ENCODE results near the gene SERINC5.
"Not testable (repeated sequence)": the region's sequence is repeated elsewhere in the genome, so short reads cannot be mapped to it uniquely, and the experiment has no call there.

SERINC5 gene

GRCh38 chr5:80255811-80256712, at the start of gene SERINC5:
SERINC5 (minus strand) TSS chr5:80256048; CDS start chr5:80255922, 126 bp downstream.
- H3K4me3 ChIP-seq (ENCODE audit: low read length) = peak within 1 kb of the TSS; percentile 74
- no peak for TF ChIP-seq CTCF (conservative IDR thresholded peaks at IDR 0.05; ENCODE audit: low read depth, low read length)
- DNase-seq (ENCODE audit: low read depth) = no peak

DNA sequence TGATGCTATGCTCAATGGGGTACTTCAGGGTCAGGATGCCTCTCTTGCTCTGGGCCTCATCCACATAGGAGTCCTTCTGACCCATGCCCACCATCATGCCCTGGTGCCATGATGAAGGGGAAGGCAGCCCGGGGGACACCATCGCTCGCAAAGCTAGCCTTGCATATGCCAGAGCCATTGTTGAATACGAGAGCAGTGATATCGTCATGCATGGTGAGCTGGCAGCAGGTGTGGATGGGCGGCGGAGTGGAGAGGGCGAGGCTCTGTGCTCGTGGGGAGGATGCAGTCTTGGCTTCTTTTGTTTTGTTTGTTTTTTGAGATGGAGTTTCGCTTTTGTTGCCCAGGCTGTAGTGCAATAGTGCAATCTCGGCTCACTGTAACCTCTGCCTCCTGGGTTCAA, 46.8 kb upstream of the SERINC5 start:
- H3K4me3 ChIP-seq (ENCODE audit: low read length) = no peak overlapping the region
- no peak for DNase-seq (ENCODE audit: low read depth)
- no peak for TF ChIP-seq CTCF (conservative IDR thresholded peaks at IDR 0.05; ENCODE audit: low read depth, low read length)

DNA sequence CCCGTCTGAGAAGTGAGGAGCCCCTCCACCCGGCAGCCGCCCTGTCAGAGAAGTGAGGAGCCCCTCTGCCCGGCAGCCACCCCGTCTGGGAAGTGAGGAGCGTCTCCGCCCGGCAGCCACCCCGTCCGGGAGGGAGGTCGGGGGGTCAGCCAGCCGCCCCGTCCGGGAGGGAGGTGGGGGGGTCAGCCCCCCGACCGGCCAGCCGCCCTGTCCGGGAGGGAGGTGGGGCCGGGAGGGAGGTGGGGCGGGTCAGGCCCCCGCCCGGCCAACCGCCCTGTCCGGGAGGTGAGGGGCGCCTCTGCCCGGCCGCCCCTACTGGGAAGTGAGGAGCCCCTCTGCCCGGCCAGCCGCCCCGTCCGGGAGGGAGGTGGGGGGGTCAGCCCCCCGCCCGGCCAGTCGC, 45.5 kb upstream of the SERINC5 start:
- H3K4me3 ChIP-seq (ENCODE audit: low read length); DNase-seq (ENCODE audit: low read depth): not testable (repeated sequence)

DNA sequence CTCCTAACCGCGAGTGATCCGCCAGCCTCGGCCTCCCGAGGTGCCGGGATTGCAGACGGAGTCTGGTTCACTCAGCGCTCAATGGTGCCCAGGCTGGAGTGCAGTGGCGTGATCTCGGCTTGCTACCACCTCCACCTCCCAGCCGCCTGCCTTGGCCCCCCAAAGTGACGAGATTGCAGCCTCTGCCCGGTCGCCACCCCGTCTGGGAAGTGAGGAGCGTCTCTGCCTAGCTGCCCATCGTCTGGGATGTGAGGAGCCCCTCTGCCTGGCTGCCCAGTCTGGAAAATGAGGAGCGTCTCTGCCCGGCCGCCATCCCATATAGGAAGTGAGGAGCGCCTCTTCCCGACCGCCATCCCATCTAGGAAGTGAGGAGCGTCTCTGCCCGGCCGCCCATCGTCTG, 44.9 kb upstream of the SERINC5 start:
- H3K4me3 ChIP-seq (ENCODE audit: low read length); DNase-seq (ENCODE audit: low read depth): not testable (repeated sequence)

DNA sequence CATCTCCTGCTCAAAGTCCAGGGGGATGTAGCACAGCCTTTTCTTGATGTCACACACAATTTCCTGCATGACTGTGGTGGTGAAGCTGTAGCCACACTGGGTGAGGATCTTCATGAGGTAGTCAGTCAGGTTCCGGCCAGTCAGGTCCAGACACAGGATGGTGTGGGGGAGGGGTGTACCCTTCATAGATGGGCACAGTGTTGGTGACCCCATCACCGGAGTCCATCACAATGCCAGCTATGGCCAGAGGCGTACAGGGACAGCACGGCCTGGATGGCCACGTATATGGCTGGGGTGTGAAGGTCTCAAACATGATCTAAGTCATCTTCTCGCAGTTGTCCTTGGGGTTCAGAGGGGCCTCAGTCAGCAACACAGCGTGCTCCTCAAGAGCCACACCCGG, 44.3 kb upstream of the SERINC5 start:
- DNase-seq (ENCODE audit: low read depth) = no peak
- TF ChIP-seq CTCF (conservative IDR thresholded peaks at IDR 0.05; ENCODE audit: low read depth, low read length) = no peak
- no peak overlapping the region for H3K4me3 ChIP-seq (ENCODE audit: low read length)

GRCh38 chr5:80299601-80300000, 43.8 kb upstream of the SERINC5 start:
- no peak for DNase-seq (ENCODE audit: low read depth)
- no peak overlapping the region for H3K4me3 ChIP-seq (ENCODE audit: low read length)
- TF ChIP-seq CTCF (conservative IDR thresholded peaks at IDR 0.05; ENCODE audit: low read depth, low read length) = no peak

- H3K4me3 ChIP-seq (ENCODE audit: low read length) = no peak overlapping the region
- no peak for DNase-seq (ENCODE audit: low read depth)
- TF ChIP-seq CTCF (conservative IDR thresholded peaks at IDR 0.05; ENCODE audit: low read depth, low read length) = no peak
Observed at GRCh38 chr5:80296121-80296520, 40.3 kb upstream of the SERINC5 start.

DNA sequence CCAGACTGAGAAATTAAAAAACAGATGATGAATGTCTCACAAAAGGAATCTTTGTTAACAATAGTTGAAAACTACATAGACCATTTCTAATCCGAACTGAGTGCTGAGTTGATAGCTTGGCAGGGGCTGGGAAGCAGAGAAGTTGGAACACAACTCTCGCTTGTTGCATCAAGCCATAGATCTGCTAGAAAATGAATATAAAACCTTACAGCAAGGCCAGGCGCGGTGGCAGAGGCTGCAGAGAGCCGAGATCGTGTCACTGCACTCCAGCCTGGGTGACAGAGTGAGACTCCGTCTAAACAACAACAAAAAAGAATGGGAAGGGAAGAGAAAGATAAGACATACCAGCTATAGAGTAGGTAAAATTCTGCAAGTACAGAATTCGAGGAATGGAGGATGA, 35.9 kb upstream of the SERINC5 start:
- DNase-seq (ENCODE audit: low read depth) = no peak
- H3K4me3 ChIP-seq (ENCODE audit: low read length) = no peak overlapping the region
- TF ChIP-seq CTCF (conservative IDR thresholded peaks at IDR 0.05; ENCODE audit: low read depth, low read length) = no peak

Measured in retinal pigment epithelial cell (primary cell).